ENCODE measurements around the gene SEMA6D.
A peak's percentile ranks its signal among the peaks of the same experiment; 100 is the strongest.

Gene SEMA6D

GRCh38 chr15:47787875-47788274, 70.6 kb downstream of the SEMA6D start:
- DNase-seq (ENCODE audit: low spot score): no peak

DNA sequence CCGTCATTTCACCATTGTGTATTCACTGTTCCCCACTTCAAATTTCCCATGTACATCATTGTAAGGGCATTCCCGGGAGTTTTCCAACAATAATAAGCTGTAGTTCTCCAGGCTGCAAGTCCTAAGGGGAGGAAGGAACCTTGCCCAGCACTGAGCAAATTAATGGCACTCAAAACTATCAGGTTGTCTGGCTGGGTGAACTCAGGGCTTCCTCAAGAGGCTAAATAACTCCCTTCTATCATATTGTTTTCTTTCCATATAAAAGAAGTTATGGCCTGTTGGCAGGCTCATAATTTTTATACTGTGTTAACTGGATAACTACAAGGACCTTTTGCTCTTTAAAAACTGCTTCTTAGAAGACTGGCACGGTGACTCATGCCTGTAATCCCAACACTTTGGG, 71.4 kb downstream of the SEMA6D start:
- DNase-seq (ENCODE audit: low spot score): no peak

GRCh38 chr15:47791161-47791560, 73.9 kb downstream of the SEMA6D start:
- DNase-seq (ENCODE audit: low spot score): no peak

- no peak for DNase-seq (ENCODE audit: low spot score)
Measured at GRCh38 chr15:47792231-47792630, 74.9 kb downstream of the SEMA6D start.

- DNase-seq (ENCODE audit: low spot score): no peak
Measured at GRCh38 chr15:47794252-47794914, 77.1 kb downstream of the SEMA6D start.

- no peak for DNase-seq (ENCODE audit: low spot score)
Measured at GRCh38 chr15:47795864-47796263, 78.6 kb downstream of the SEMA6D start.

DNA sequence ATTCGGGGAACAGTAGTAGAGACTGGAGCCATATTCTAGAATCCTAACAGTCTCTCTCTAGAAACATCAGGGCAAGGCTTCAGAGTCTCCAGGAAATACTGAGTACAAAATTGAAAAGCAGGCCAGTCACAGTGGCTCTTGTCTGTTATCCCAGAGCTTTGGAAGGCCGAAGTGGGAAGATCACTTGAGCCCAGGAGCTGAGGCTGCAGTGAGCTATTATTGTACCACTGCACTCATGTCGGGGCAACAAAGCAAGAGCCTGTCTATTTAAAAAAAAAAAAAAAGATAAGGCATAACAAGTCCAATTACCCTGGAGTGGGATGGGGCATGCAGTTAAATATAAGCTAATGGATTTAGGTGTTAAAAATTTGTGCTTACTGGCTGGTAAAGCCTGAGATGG, 79.0 kb downstream of the SEMA6D start:
- DNase-seq (ENCODE audit: low spot score): no peak

GRCh38 chr15:47796830-47797229, 79.5 kb downstream of the SEMA6D start:
- DNase-seq (ENCODE audit: low spot score): no peak

DNA sequence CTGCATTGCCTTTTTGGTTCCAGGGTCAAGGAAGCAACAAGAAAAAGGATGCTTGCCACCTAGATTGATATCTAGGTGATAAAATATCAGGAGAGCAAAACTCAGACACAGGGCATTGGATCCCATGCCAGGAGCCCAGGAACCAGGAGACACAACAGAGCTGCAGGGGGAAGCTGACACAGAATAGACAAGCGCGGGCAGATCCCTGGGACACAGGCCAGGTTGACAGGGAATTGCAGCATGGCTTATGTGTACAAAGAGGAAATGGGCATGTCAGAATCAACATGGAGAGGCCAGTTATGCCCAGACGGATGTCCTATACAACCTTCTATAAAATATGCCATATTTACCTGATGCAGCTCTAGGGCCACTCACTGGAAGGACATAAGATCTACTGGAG, 84.2 kb downstream of the SEMA6D start:
- DNase-seq (ENCODE audit: low spot score): no peak

DNA sequence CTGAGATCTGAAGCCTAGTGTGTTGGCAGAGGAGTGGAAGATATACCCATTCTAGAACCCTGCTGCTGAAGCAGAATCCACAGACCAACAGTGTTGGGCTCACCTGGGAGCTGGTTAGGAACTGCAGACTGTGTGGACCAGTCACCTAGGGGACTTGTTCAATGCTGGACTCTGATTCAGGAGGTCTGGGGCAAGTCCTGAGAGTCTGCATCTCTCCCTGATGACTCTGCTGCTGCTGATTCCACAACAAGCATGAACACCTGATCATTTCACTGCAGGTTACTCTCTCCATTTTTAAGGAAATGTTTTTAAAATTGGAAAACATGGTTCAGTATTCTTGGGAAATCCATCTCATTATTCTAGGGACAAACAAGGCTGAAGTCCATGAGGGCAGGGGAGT, 84.9 kb downstream of the SEMA6D start:
- DNase-seq (ENCODE audit: low spot score): no peak

DNA sequence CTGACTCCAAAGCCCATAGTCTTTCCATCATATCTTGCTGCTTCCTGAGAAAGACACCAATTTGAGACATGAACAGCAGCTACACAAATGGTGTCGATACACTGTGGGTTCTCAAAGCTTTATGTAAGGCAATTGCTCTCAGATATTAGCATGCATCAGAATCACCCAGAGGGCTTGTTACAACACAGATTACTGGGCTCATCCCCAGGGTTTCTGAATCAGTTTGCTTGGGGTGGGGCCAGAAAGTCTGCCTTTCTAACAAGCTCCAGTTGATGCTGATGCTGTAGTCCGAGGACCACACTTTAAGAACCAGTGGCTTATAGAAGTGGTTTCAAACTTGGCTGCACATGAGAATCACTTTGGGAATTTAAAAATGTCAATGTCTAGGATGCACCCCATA, 86.5 kb downstream of the SEMA6D start:
- DNase-seq (ENCODE audit: low spot score): no peak

DNA sequence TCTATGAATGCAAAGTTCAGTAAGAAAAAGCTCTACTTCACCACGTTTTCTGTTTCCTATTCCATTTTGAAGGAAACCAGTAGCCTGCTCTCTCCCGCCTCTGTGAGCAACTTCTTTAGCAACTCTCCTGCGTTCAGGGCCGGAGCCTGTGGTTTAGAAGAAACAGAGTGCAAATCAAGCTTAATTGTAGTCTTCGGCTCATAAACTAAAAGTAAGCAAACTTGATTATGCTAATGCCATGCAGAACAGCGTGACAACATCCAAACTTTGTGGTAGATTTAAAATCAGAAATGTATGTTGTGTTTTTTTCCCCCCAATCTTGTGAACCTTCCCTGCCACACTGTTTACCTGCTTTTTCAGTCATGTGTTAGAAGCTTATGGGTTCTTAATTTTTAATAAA, 87.4 kb downstream of the SEMA6D start:
- no peak for DNase-seq (ENCODE audit: low spot score)

GRCh38 chr15:47806008-47806407, 88.7 kb downstream of the SEMA6D start:
- no peak for DNase-seq (ENCODE audit: low spot score)

DNA sequence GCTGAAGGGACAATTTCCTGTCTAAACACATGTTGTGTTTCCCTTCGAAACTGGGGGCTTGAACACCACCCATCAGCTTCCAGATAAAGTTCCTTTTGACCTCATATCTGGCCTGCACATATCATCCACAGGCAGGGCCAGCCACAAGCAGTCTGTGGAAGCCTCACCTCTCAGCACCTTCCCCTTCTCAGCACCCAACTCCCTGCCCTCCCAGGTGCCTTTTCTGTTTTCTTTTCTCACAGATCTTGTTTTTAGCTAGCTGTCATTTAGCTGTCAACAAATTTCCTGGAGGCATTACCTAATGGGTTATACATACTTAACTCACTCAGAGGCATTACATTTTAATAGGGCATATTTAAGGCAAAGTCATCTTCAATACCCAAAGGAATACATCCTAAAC, 93.9 kb downstream of the SEMA6D start:
- DNase-seq (ENCODE audit: low spot score): no peak

DNA sequence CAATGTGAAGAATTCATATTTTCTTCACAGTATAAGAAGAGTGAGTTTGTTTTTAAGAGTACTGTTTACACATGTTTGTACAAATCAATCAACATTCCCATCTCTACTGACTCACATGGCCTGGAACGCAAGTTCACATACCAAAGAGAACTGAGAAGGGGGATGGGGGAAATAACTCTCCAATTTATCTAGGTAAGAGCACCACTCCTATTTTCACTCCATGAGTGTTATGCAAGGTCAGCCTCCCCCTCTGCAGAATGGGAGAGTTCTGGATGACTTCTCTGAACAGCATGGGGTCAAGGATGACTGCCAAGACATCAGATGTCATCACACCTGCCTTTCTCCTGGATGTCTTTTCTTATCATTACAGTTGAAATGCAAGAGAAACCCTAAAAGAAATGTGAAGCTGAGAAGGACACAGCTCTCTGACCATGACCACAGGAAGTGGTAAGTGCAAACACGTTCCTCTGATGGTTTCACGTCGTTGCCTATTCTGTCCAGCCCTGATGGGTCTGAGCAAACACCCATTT, 95.2 kb downstream of the SEMA6D start:
- peak; percentile 3 for DNase-seq (ENCODE audit: low spot score)

DNA sequence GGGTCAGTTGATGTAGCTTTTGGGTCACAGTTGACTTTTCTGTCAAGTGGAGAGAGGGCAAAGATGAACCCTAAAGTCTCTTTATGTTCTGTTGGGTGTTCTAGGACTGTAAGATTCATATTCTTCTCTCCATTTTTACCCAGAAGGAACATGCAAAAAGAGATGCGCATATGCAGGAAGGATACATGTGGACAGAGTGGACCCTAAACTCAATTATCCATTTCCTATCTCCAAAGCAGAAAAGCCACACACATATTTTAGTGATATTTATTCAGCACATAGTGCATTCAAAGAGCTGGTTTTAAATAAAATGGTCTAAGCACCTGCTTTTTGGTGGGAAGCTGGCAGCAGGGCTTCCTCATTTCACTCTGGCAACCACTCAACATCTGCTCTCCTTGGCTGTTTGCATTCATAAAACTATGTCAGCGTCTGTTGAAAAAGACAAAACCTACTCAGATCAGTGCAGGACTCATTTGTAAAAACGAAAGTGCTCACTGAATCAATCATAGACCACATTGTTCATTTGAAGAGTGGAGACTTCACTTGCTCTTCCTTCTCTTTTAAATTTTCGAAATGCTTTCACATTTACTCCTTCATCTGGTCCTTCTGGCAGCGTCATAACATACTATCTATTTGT, 96.6 kb downstream of the SEMA6D start:
- no peak for DNase-seq (ENCODE audit: low spot score)

- DNase-seq (ENCODE audit: low spot score): no peak
Measured at GRCh38 chr15:47814620-47815019, 97.3 kb downstream of the SEMA6D start.

- no peak for DNase-seq (ENCODE audit: low spot score)
Measured at GRCh38 chr15:47817969-47818548, 100.8 kb downstream of the SEMA6D start.

GRCh38 chr15:47819158-47819557, 101.9 kb downstream of the SEMA6D start:
- no peak for DNase-seq (ENCODE audit: low spot score)

DNA sequence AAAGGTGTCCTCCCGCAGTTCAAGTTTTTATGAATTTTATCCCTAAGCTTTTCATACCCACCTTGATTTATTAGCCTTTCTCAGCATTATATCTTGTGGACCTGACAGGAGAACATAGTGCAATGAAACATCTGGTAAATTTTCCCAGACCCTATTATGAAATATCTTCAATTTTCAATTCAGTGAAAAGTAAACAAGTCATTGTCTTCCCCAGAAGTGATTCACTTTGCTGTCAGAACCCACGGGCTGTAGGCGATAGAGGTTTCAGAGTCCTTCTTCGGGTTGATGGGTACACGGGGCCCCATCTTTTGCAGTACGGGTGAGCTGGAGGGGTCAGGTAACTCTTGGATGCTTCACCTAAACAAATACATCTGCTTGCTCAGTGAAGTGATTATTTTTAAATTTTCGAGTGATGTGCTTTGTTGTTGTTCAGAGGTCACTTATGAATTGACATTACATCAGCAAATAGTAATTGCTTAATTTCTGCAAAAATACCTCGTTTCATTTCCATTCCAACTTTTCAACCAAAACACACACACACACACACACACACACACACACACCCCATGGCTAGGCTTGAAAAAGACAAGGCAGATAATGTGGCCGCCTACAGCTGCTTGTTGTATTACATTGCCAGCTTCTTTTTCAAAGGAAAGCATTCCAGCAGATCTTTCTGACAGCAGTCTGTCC, 102.9 kb downstream of the SEMA6D start:
- no peak for DNase-seq (ENCODE audit: low spot score)

GRCh38 chr15:47820747-47821319, 103.5 kb downstream of the SEMA6D start:
- no peak for DNase-seq (ENCODE audit: low spot score)

DNA sequence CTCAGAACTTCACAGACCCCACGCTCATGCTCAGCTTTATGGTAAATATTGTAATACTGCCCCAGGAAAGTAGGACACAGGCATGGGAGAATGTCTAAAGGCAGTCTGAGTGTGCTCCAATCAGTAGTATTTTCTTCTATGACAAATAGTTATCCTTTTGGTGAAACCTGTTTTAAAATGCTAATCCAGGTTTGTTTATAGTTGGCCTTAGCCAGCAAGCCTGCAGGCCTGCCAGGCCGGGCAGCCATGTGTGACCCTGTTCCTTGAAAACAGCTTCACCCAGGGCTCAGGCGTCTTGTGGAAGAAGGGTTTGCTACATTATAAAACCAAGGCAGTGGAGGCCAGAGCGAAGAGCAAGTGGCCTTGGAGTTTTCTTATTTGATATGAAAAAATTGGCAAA, 104.7 kb downstream of the SEMA6D start:
- DNase-seq (ENCODE audit: low spot score): no peak

Measured in SW480 (cell line).